MM.1S (cell line): ENCODE measurements around the gene INTS2.
"Not testable (repeated sequence)": the region's sequence is repeated elsewhere in the genome, so short reads cannot be mapped to it uniquely, and the experiment has no call there.

ENCODE experiments used
- DNase-seq: peaks from one replicate; pipeline ENCODE4 v3.0.0-alpha.2; 2015
- H2AFZ ChIP-seq: fragments of 300-600 bp; sonication (generic); 2 replicates; pipeline ENCODE4 v1.6.0; 2016; ENCODE audit warnings: antibody characterized with exemption, low read length
- H3F3A ChIP-seq: fragments of 300-600 bp; sonication (generic); 2 replicates; pipeline ENCODE4 v1.6.1; 2016; ENCODE audit warnings: mild to moderate bottlenecking, antibody characterized with exemption, low read length, moderate library complexity, mixed read lengths; ENCODE audit not compliant: insufficient read depth
- H3K27ac ChIP-seq: fragments of 300-600 bp; sonication (generic); 2 replicates; pipeline ENCODE4 v1.5.1; 2016; ENCODE audit warnings: mild to moderate bottlenecking, low read length
- H3K27me3 ChIP-seq: fragments of 300-600 bp; sonication (generic); replicated peaks from 2 replicates; pipeline ENCODE4 v1.6.0; 2016; ENCODE audit warnings: low read length; ENCODE audit not compliant: insufficient read depth
- H3K36me3 ChIP-seq: fragments of 300-600 bp; sonication (generic); replicated peaks from 2 replicates; pipeline ENCODE4 v1.6.1; 2016; ENCODE audit warnings: mild to moderate bottlenecking, low read length, mixed read lengths; ENCODE audit not compliant: insufficient read depth
- H3K4me1 ChIP-seq: fragments of 300-600 bp; sonication (generic); 2 replicates; pipeline ENCODE4 v1.6.1; 2016; ENCODE audit warnings: low read length, mixed read lengths
- H3K4me2 ChIP-seq: fragments of 300-600 bp; sonication (generic); 2 replicates; pipeline ENCODE4 v1.6.0; 2016; ENCODE audit warnings: low read depth, low read length
- H3K4me3 ChIP-seq: fragments of 300-600 bp; sonication (generic); 2 replicates; pipeline ENCODE4 v1.5.1; 2016; ENCODE audit warnings: low read length, mixed read lengths
- H3K79me2 ChIP-seq: fragments of 300-600 bp; sonication (generic); 2 replicates; pipeline ENCODE4 v1.6.1; 2016; ENCODE audit warnings: mixed run types, low read length, mixed read lengths
- H3K9ac ChIP-seq: fragments of 300-600 bp; sonication (generic); 2 replicates; pipeline ENCODE4 v1.6.1; 2016; ENCODE audit warnings: low read length, mixed read lengths
- H3K9me2 ChIP-seq: fragments of 300-600 bp; sonication (generic); replicated peaks from 2 replicates; pipeline ENCODE4 v1.6.1; 2016; ENCODE audit warnings: mild to moderate bottlenecking, low read length, mixed read lengths; ENCODE audit not compliant: insufficient read depth
- H3K9me3 ChIP-seq: fragments of 300-600 bp; sonication (generic); replicated peaks from 2 replicates; pipeline ENCODE4 v1.6.1; 2016; ENCODE audit warnings: mild to moderate bottlenecking, low read length, mixed read lengths; ENCODE audit not compliant: insufficient read depth
- H4K20me1 ChIP-seq: fragments of 300-600 bp; sonication (generic); 2 replicates; pipeline ENCODE4 v1.6.1; 2016; ENCODE audit warnings: mild to moderate bottlenecking, low read length, moderate library complexity, mixed read lengths; ENCODE audit not compliant: insufficient read depth
- EZH2 ChIP-seq: fragments of 300-600 bp; sonication (generic); optimal IDR thresholded peaks from 2 replicates; pipeline ENCODE3; 2017; ENCODE audit warnings: low read depth, mild to moderate bottlenecking, antibody characterized with exemption, low read length, mixed read lengths
- EZH2phosphoT487 ChIP-seq: fragments of 300-600 bp; sonication (generic); IDR thresholded peaks from 2 replicates; pipeline ENCODE4 v1.6.1; 2018; ENCODE audit warnings: antibody characterized with exemption, low read length
- TF ChIP-seq, protein P1 (sequence below): fragments of 300-600 bp; sonication (generic); IDR thresholded peaks from 2 replicates; pipeline ENCODE4 v1.5.1; 2016; ENCODE audit warnings: antibody characterized with exemption, low read length, mixed read lengths

The INTS2 gene

DNA sequence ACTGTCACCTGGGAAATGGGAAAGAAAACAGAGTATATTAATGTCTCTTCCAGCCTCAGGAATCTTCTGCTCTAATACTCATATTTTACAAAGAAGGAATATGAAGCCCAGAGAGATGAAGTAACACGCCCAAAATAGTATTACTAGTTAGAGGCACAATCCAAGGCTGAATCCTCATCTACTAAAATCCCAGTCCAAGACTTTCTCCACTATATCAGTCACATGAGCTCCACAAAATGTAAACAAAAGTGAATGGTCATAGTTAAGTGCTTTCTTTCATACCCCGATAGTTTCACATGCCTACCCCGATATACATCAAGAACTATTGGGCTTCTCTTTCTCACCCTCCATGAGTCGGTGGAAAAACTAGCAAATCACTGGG, 965 bp downstream of the INTS2 start:
- H3K4me3 ChIP-seq: peak overlapping the region; percentile 89
- no peaks in the 10 kb centered on the region for H4K20me1 ChIP-seq
- peaks cover 11% of the 10 kb centered on the region for H3F3A ChIP-seq
- no peaks in the 10 kb centered on the region; the same call in none of the 2 replicates for H3K36me3 ChIP-seq
- H3K9ac ChIP-seq: peak overlapping the region; percentile 88
- H3K27me3 ChIP-seq: no peaks in the 10 kb centered on the region
- H3K9me2 ChIP-seq: no peaks in the 10 kb centered on the region
- TF ChIP-seq EZH2phosphoT487: no peak
- TF ChIP-seq EZH2: no peak
- TF ChIP-seq, protein P1, sequence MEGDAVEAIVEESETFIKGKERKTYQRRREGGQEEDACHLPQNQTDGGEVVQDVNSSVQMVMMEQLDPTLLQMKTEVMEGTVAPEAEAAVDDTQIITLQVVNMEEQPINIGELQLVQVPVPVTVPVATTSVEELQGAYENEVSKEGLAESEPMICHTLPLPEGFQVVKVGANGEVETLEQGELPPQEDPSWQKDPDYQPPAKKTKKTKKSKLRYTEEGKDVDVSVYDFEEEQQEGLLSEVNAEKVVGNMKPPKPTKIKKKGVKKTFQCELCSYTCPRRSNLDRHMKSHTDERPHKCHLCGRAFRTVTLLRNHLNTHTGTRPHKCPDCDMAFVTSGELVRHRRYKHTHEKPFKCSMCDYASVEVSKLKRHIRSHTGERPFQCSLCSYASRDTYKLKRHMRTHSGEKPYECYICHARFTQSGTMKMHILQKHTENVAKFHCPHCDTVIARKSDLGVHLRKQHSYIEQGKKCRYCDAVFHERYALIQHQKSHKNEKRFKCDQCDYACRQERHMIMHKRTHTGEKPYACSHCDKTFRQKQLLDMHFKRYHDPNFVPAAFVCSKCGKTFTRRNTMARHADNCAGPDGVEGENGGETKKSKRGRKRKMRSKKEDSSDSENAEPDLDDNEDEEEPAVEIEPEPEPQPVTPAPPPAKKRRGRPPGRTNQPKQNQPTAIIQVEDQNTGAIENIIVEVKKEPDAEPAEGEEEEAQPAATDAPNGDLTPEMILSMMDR: no peak
- H3K4me2 ChIP-seq: peak overlapping the region; percentile 96
- DNase-seq: no peak
- peaks cover 9% of the 10 kb centered on the region for H3K4me1 ChIP-seq
- H3K79me2 ChIP-seq: peaks cover 14% of the 10 kb centered on the region
- H2AFZ ChIP-seq: peak overlapping the region; percentile 68
- peak overlapping the region; percentile 68; the same call in 1 of the 2 replicates for H3K27ac ChIP-seq
- H3K9me3 ChIP-seq: no peaks in the 10 kb centered on the region

DNA sequence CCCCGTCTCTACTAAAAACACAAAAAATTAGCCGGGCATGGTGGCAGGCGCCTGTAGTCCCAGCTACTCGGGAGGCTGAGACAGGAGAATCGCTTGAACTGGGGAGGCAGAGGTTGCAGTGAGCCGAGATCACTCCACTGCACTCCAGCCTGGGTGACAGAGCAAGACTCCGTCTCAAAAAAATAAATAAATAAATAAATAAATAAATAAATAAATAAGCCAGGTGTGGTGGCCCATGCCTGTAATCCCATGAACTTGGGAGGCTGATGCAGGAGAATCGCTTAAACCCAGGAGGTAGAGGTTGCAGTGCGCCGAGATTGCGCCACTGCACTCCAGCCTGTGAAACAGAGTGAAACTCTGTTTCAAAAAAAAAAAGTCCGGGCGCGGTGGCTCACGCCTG, 12.6 kb downstream of the INTS2 start:
- H3K27ac ChIP-seq, H3F3A ChIP-seq, H3K27me3 ChIP-seq, H3K36me3 ChIP-seq, H4K20me1 ChIP-seq, H3K9me3 ChIP-seq, DNase-seq, H3K79me2 ChIP-seq, H2AFZ ChIP-seq, H3K4me1 ChIP-seq, H3K4me2 ChIP-seq, H3K9me2 ChIP-seq, H3K4me3 ChIP-seq, H3K9ac ChIP-seq: not testable (repeated sequence)

DNA sequence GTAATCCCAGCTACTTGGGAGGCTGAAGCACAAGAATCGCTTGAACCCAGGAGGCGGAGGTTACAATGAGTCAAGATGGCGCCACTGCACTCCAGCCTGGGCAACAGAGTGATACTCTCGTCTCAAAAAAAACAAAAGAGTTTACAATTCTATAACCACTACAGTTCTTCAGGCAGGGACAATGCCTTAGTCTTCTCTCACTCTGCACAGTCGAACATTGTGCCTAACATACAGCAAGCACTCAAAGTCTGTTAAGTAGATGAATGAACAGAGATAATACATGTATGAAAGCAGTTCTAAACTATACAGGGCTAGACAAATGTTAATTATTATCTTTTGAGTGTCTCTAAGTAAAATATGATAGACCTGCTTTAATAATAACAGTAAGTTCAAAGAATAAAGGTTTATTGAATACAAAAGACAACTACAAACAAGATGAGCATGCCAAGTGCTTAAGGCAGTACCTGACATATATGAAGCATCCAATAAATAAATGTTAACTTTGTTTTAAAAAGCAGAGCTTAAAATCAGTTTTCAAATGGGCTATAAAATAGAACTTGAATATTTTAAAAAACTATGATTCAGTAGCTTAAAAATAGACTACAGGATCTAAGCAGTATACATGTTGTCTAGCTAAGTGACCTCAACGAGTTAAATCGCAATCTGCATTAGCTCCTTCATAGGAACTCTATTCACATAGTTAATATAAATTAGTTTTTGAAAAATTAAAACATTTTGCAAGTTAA, 19.3 kb downstream of the INTS2 start:
- Histone ChIP-seq H3K4me3 (no peak overlapping the region), H3K9me3 (no peaks in the 10 kb centered on the region), H4K20me1 (no peaks in the 10 kb centered on the region), H3K27ac (no peak overlapping the region), H2AFZ (no peak overlapping the region), H3K9me2 (no peaks in the 10 kb centered on the region), H3K79me2 (no peaks in the 10 kb centered on the region), H3K4me1 (no peaks in the 10 kb centered on the region), H3K4me2 (no peak overlapping the region), H3K9ac (no peak overlapping the region), H3K36me3 (no peaks in the 10 kb centered on the region; the same call in 1 of the 2 replicates), H3F3A (no peaks in the 10 kb centered on the region), H3K27me3 (no peaks in the 10 kb centered on the region)
- no peak for TF ChIP-seq EZH2
- TF ChIP-seq EZH2phosphoT487: no peak
- TF ChIP-seq, protein P1: no peak
- no peak for DNase-seq

DNA sequence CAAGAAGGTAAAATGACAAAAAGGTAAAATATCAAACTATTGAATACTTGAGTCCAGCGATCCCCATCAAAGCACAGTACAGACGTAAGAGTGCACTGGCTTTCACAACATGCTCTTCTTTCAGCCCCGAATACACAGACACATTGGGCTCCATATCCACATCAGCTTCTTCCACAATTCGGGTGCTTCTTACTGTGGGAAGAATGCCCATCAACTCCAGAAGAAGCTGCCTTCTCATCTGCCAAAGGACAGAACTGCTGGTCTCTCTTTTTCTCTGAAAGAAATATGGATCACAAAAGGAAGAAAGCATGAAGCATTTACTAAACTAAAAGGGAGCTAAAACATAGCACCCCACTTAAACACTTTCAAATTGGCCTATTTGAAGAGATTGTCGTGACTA, 20.4 kb downstream of the INTS2 start:
- Histone ChIP-seq H3K9ac (no peak overlapping the region), H3K27me3 (no peaks in the 10 kb centered on the region), H3K79me2 (no peaks in the 10 kb centered on the region), H3F3A (no peaks in the 10 kb centered on the region), H3K4me1 (no peaks in the 10 kb centered on the region), H3K9me3 (no peaks in the 10 kb centered on the region), H3K9me2 (no peaks in the 10 kb centered on the region), H3K4me3 (no peak overlapping the region), H3K4me2 (no peak overlapping the region), H4K20me1 (no peaks in the 10 kb centered on the region), H3K27ac (no peak overlapping the region), H2AFZ (no peak overlapping the region), H3K36me3 (no peaks in the 10 kb centered on the region; the same call in 1 of the 2 replicates)
- DNase-seq: no peak
- TF ChIP-seq EZH2phosphoT487 (no peak), EZH2 (no peak)
- TF ChIP-seq, protein P1: no peak
